ENCODE data around the gene LHFPL4. TPM values are rescaled to one million over a fixed set of nuclear protein-coding genes. Genes with fewer than 3 reads are reported as not detected.

The LHFPL4 gene
- total and polyA plus RNA-seq, 2 of the 4 experiments (the other 2 are of a cell fraction), result not detected

- ChIA-PET CTCF (no interaction called here), POLR2A (ENCODE audit: unreplicated experiment) (no interaction called here)
- no peaks in the 10 kb centered on the region for H3K9me1 ChIP-seq (ENCODE audit: insufficient read depth, low read length)
- no peak overlapping the region for H4K91ac ChIP-seq (ENCODE audit: insufficient read depth, low read depth, low read length)
- no peaks in the 10 kb centered on the region for H3K9me3 ChIP-seq (ENCODE audit: control insufficient read depth, insufficient read depth, low read length)
- in situ Hi-C loops (cut with MboI; ENCODE audit: low sequenced_read_pairs), result no loop called here
- no peak overlapping the region for H2BK20ac ChIP-seq (ENCODE audit: low read depth, low read length)
- ATAC-seq (ENCODE audit: low read depth), result no peak
- H4K20me1 ChIP-seq (ENCODE audit: insufficient read depth, low read length), result no peaks in the 10 kb centered on the region
- no peak overlapping the region for H3K18ac ChIP-seq (ENCODE audit: low read depth, low read length)
- no peak overlapping the region for H2AFZ ChIP-seq (replicated peaks; ENCODE audit: low read length, poor library complexity)
- no peak overlapping the region for H3K23ac ChIP-seq (ENCODE audit: low read depth, low read length)
- no peak overlapping the region for H2AK9ac ChIP-seq (replicated peaks; ENCODE audit: low read depth, low read length, poor library complexity)
- H2BK15ac ChIP-seq (ENCODE audit: low read depth, low read length), result no peak overlapping the region
- H2BK120ac ChIP-seq (ENCODE audit: low read depth, low read length), result no peak overlapping the region
- H3K27ac ChIP-seq (ENCODE audit: insufficient read depth, low read length), result no peak overlapping the region
- intact Hi-C loops (cut with micrococcal nuclease), result no loop called here
- H3K27me3 ChIP-seq (ENCODE audit: control insufficient read depth, insufficient read depth, low read length), result peaks cover 8% of the 10 kb centered on the region
- H3K79me1 ChIP-seq (ENCODE audit: low read depth in 1 of 2, low read length in 2 of 2), result no peaks in the 10 kb centered on the region
- no peak overlapping the region for H3K56ac ChIP-seq (ENCODE audit: extremely low read depth, insufficient read depth, low read length)
- H4K5ac ChIP-seq (ENCODE audit: low read depth, low read length), result no peak overlapping the region
- dilution Hi-C loops (cut with HindIII; ENCODE audit: low sequenced_read_pairs, unreplicated experiment), result no loop called here
- no peak overlapping the region for H3K4ac ChIP-seq (ENCODE audit: low read depth, low read length)
- no TSS peak for BruUV-seq (replicated peaks)
- H2AK5ac ChIP-seq (ENCODE audit: low read depth, low read length), result no peak overlapping the region
- no peak overlapping the region for H3K9ac ChIP-seq (ENCODE audit: low read depth, low read length)
- no peak overlapping the region for H4K8ac ChIP-seq (ENCODE audit: low read depth in 2 of 2, low read length in 2 of 2)
- H2BK5ac ChIP-seq (ENCODE audit: low read depth, low read length, poor library complexity, severe bottlenecking), result no peak overlapping the region
- TF ChIP-seq MAZ (IDR thresholded peaks at IDR 0.05; ENCODE audit: borderline replicate concordance, low read depth, low read length), result no peak
- TF ChIP-seq ELK1 (IDR thresholded peaks at IDR 0.05; ENCODE audit: borderline replicate concordance, low read depth, low read length), result no peak
- no peak for TF ChIP-seq CEBPB (IDR thresholded peaks at IDR 0.05; ENCODE audit: low read depth, low read length)
- TF ChIP-seq BHLHE40 (IDR thresholded peaks at IDR 0.05; ENCODE audit: low read depth, low read length), result no peak
- TF ChIP-seq RFX5 (IDR thresholded peaks at IDR 0.05; ENCODE audit: low read depth, low read length), result no peak
- TF ChIP-seq NFE2L2 (IDR thresholded peaks at IDR 0.05; ENCODE audit: low read depth, low read length), result no peak
- TF ChIP-seq RCOR1 (IDR thresholded peaks at IDR 0.05; ENCODE audit: insufficient replicate concordance, low read length), result no peak
- no peak for TF ChIP-seq MXI1 (IDR thresholded peaks at IDR 0.05; ENCODE audit: borderline replicate concordance, low read depth, low read length)
- TF ChIP-seq POLR2A (IDR thresholded peaks at IDR 0.05; ENCODE audit: low read depth, low read length), result no peak
- TF ChIP-seq FOS (IDR thresholded peaks at IDR 0.05; ENCODE audit: low read depth, low read length), result no peak
- TF ChIP-seq MAFK (IDR thresholded peaks at IDR 0.05; ENCODE audit: low read depth, low read length), result no peak
- TF ChIP-seq SMC3 (IDR thresholded peaks at IDR 0.05; ENCODE audit: low read depth, low read length), result no peak
- TF ChIP-seq RAD21 (IDR thresholded peaks at IDR 0.05; ENCODE audit: low read length), result no peak
- no peak for TF ChIP-seq CHD1 (IDR thresholded peaks at IDR 0.05; ENCODE audit: low read depth, low read length)
- TF ChIP-seq, protein P1, sequence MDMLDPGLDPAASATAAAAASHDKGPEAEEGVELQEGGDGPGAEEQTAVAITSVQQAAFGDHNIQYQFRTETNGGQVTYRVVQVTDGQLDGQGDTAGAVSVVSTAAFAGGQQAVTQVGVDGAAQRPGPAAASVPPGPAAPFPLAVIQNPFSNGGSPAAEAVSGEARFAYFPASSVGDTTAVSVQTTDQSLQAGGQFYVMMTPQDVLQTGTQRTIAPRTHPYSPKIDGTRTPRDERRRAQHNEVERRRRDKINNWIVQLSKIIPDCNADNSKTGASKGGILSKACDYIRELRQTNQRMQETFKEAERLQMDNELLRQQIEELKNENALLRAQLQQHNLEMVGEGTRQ (IDR thresholded peaks at IDR 0.05; ENCODE audit: low read depth, low read length), result no peak
- TF ChIP-seq, protein P2, sequence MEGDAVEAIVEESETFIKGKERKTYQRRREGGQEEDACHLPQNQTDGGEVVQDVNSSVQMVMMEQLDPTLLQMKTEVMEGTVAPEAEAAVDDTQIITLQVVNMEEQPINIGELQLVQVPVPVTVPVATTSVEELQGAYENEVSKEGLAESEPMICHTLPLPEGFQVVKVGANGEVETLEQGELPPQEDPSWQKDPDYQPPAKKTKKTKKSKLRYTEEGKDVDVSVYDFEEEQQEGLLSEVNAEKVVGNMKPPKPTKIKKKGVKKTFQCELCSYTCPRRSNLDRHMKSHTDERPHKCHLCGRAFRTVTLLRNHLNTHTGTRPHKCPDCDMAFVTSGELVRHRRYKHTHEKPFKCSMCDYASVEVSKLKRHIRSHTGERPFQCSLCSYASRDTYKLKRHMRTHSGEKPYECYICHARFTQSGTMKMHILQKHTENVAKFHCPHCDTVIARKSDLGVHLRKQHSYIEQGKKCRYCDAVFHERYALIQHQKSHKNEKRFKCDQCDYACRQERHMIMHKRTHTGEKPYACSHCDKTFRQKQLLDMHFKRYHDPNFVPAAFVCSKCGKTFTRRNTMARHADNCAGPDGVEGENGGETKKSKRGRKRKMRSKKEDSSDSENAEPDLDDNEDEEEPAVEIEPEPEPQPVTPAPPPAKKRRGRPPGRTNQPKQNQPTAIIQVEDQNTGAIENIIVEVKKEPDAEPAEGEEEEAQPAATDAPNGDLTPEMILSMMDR (conservative IDR thresholded peaks at IDR 0.05; ENCODE audit: low read depth, low read length), result no peak
- no peak overlapping the region for H3K4me2 ChIP-seq (ENCODE audit: low read depth, low read length)
- DNase-seq, result no peak
- H3K14ac ChIP-seq (replicated peaks; ENCODE audit: low read depth, low read length), result no peak overlapping the region
- H3K4me3 ChIP-seq (ENCODE audit: insufficient read depth, low read depth, low read length), result no peak overlapping the region
- H3K36me3 ChIP-seq (ENCODE audit: control insufficient read depth, insufficient read depth, low read length), result no peaks in the 10 kb centered on the region
- H3K4me1 ChIP-seq (ENCODE audit: control insufficient read depth, insufficient read depth, low read length), result no peaks in the 10 kb centered on the region
Measured at GRCh38 chr3:9536212-9536611, 17.4 kb downstream of the LHFPL4 start.
